H1 (cell line): ENCODE measurements around the gene KRT80. TPM values are rescaled to one million over a fixed set of nuclear protein-coding genes. Genes with fewer than 3 reads are reported as not detected.

Source experiments
- RNF2 ChIP-seq: fragments of 200-900, 300-1000 bp; sonication (generic); IDR thresholded peaks from 2 replicates; pipeline ENCODE4 v1.7.1; 2016; ENCODE audit warnings: borderline replicate concordance, low read depth, mild to moderate bottlenecking, antibody characterized with exemption, low read length; ENCODE audit not compliant: poor library complexity, severe bottlenecking; ENCODE audit errors: missing control alignments
- SIN3A ChIP-seq, 2 experiments: IDR thresholded peaks in 1 of 2; conservative IDR thresholded peaks in 1 of 2; 2 replicates each; pipeline ENCODE4 v1.6.1; 2011 to 2012; ENCODE audit warnings: low read length in 2 of 2, improper control_type of control experiment in 1 of 2, low read depth in 1 of 2, mild to moderate bottlenecking in 1 of 2
- TBP ChIP-seq: IDR thresholded peaks from 2 replicates; pipeline ENCODE4 v1.6.1; 2011; ENCODE audit warnings: low read depth, low read length, improper control_type of control experiment
- polyA plus RNA-seq, 7 experiments: library from polyadenylated mRNA; depleted of rRNA in 3 of 7; stranded (reverse) in 5 of 7; unstranded in 2 of 7; fragments of >200 nt in 5 of 7; fragments of 200-250 nt in 2 of 7; gene quantifications; 1 replicate in 5 of 7; 2 replicates in 1 of 7; 4 replicates in 1 of 7; pipeline versions ENCODE4 v1.2.1 to v1.2.3, GENCODE V29; 2011 to 2013; ENCODE audit warnings: missing spikeins in 2 of 7, mixed read lengths in 2 of 7
- total RNA-seq: library from RNA; stranded (reverse); fragmentation: NEBNext Ultra II Directional; extraction: Animal tissue kit (Norgen Biotek cat#: 25700); gene quantifications from 2 replicates; pipeline ENCODE4 v1.2.1, GENCODE V29; 2021

The KRT80 gene
- total and polyA plus RNA-seq, 2 of the 8 experiments (the other 6 are each of a cell fraction or from before 2014, with no cell fraction given): 0.05 TPM; not detected in 1

GRCh38 chr12:52146089-52146821 is 45.6 kb downstream of the KRT80 start (continued):
- TF ChIP-seq RNF2 (no peak), SIN3A (conservative IDR thresholded peaks at IDR 0.05 in 1 of 2, IDR thresholded peaks at IDR 0.05 in 1 of 2; ENCODE audit: low read depth in 1 of 2, low read length in 2 of 2) (no peak), TBP (no peak)
- TF ChIP-seq, all 59 proteins: peak for 0
